CD14-positive monocyte (primary cell): ENCODE measurements around the gene ULK2. TPM values are rescaled to one million over a fixed set of nuclear protein-coding genes. Genes with fewer than 3 reads are reported as not detected.

ENCODE experiments used
- DNase-seq, 3 donors: peaks; one replicate each; pipeline ENCODE4 v3.0.0-alpha.2; 2011 to 2022
- H2AFZ ChIP-seq: 2 replicates; pipeline ENCODE4 v1.6.0; 2012; ENCODE audit warnings: mild to moderate bottlenecking, low read depth, low read length, inconsistent platforms; ENCODE audit not compliant: insufficient read depth, poor library complexity, severe bottlenecking
- H3K27ac ChIP-seq, 2 donors: 1 replicate in 1 of 2; 2 replicates in 1 of 2; pipeline ENCODE4 v1.5.1; 2012 to 2013; ENCODE audit warnings: low read length in 2 of 2, control low read depth in 1 of 2, inconsistent platforms in 1 of 2, low read depth in 1 of 2, mild to moderate bottlenecking in 1 of 2
- H3K27me3 ChIP-seq, 2 donors: one replicate each; pipeline versions ENCODE4 v1.6.0 to v1.6.1; 2011 to 2013; ENCODE audit warnings: low read length in 2 of 2; ENCODE audit not compliant: control insufficient read depth in 2 of 2, insufficient read depth in 2 of 2
- H3K36me3 ChIP-seq, 2 donors: replicated peaks in 1 of 2; 1 replicate in 1 of 2; 2 replicates in 1 of 2; pipeline versions ENCODE4 v1.5.1 to v1.6.1; 2012 to 2013; ENCODE audit warnings: low read length in 2 of 2, control low read depth in 1 of 2, inconsistent platforms in 1 of 2, mild to moderate bottlenecking in 1 of 2; ENCODE audit not compliant: insufficient read depth in 2 of 2, control insufficient read depth in 1 of 2
- H3K4me1 ChIP-seq, 2 donors: 1 replicate in 1 of 2; 2 replicates in 1 of 2; pipeline versions ENCODE4 v1.5.1 to v1.6.1; 2012 to 2013; ENCODE audit warnings: low read length in 2 of 2, control low read depth in 1 of 2, inconsistent platforms in 1 of 2, mild to moderate bottlenecking in 1 of 2, moderate library complexity in 1 of 2; ENCODE audit not compliant: insufficient read depth in 2 of 2, control insufficient read depth in 1 of 2
- H3K4me2 ChIP-seq: replicated peaks from 2 replicates; pipeline ENCODE3; 2012; ENCODE audit warnings: low read length, moderate library complexity, mild to moderate bottlenecking; ENCODE audit not compliant: poor library complexity, severe bottlenecking; ENCODE audit errors: extremely low read depth
- H3K4me3 ChIP-seq, 3 experiments: fragments of 200-600 bp in 1 of 3; sonication (generic) in 1 of 3; replicated peaks in 1 of 3; 1 replicate in 2 of 3; 2 replicates in 1 of 3; pipeline ENCODE4 v1.5.1; 2011 to 2013; ENCODE audit warnings: low read length in 3 of 3, mild to moderate bottlenecking in 3 of 3, control low read depth in 2 of 3, low read depth in 2 of 3, inconsistent platforms in 1 of 3, moderate library complexity in 1 of 3
- H3K79me2 ChIP-seq: 2 replicates; pipeline ENCODE4 v1.6.0; 2012; ENCODE audit warnings: mild to moderate bottlenecking, control low read depth, inconsistent platforms, low read length, moderate library complexity; ENCODE audit not compliant: insufficient read depth
- H3K9ac ChIP-seq: 2 replicates; pipeline ENCODE4 v1.6.0; 2017; ENCODE audit warnings: low read length, mild to moderate bottlenecking; ENCODE audit not compliant: insufficient read depth, poor library complexity, severe bottlenecking
- H3K9me3 ChIP-seq, 2 donors: replicated peaks in 1 of 2; 1 replicate in 1 of 2; 2 replicates in 1 of 2; pipeline versions ENCODE4 v1.5.1 to v1.6.1; 2012 to 2013; ENCODE audit warnings: low read length in 2 of 2, control low read depth in 1 of 2; ENCODE audit not compliant: control insufficient read depth in 1 of 2, insufficient read depth in 1 of 2
- H4K20me1 ChIP-seq: 2 replicates; pipeline ENCODE4 v1.6.0; 2012; ENCODE audit warnings: mild to moderate bottlenecking, low read length, control low read depth, moderate library complexity; ENCODE audit not compliant: insufficient read depth
- H3K27ac Mint-ChIP-seq, 7 donors: one replicate each; pipeline ENCODE4 v1.8.0; 2020; ENCODE audit warnings: mild to moderate bottlenecking in 7 of 7, mixed read lengths in 7 of 7, moderate library complexity in 6 of 7, inconsistent platforms in 2 of 7
- H3K27me3 Mint-ChIP-seq, 3 donors: one replicate each; pipeline ENCODE4 v1.8.0; 2021 to 2022; ENCODE audit warnings: low read depth in 3 of 3, mild to moderate bottlenecking in 3 of 3, mixed read lengths in 3 of 3, moderate library complexity in 3 of 3, inconsistent platforms in 1 of 3
- H3K36me3 Mint-ChIP-seq, 2 donors: one replicate each; pipeline ENCODE4 v1.8.0; 2020; ENCODE audit warnings: mixed read lengths in 2 of 2, inconsistent platforms in 1 of 2, mild to moderate bottlenecking in 1 of 2
- H3K4me1 Mint-ChIP-seq: one replicate; pipeline ENCODE4 v1.8.0; 2020; ENCODE audit warnings: mild to moderate bottlenecking, mixed read lengths
- H3K4me3 Mint-ChIP-seq, 2 donors: one replicate each; pipeline ENCODE4 v1.8.0; 2020; ENCODE audit warnings: mild to moderate bottlenecking in 2 of 2, mixed read lengths in 2 of 2, moderate library complexity in 1 of 2
- H3K9me3 Mint-ChIP-seq, 7 donors: one replicate each; pipeline ENCODE4 v1.8.0; 2020 to 2022; ENCODE audit warnings: mixed read lengths in 7 of 7, mild to moderate bottlenecking in 6 of 7, moderate library complexity in 6 of 7, inconsistent platforms in 2 of 7
- WGBS: methylation state at CpG from one replicate; pipeline ENCODE4 v1.1.5; 2013; ENCODE audit warnings: missing lambda C conversion rate; ENCODE audit not compliant: insufficient coverage; 5-methylcytosine and 5-hydroxymethylcytosine counted together
- intact Hi-C, 2 donors: fragments of 100-400 bp; cut with micrococcal nuclease; formaldehyde crosslinking; loops; one replicate each; pipeline versions ENCODE4 v1.15.0 to v1.15.1; 2023
- polyA plus RNA-seq, 3 donors: library from polyadenylated mRNA; depleted of rRNA in 1 of 3; unstranded in 2 of 3; stranded (reverse) in 1 of 3; fragments of 300-500 nt in 2 of 3; fragments of >200 nt in 1 of 3; fragmentation: Illumina TruSeq in 2 of 3; gene quantifications; 1 replicate in 2 of 3; 2 replicates in 1 of 3; pipeline ENCODE4 v1.2.3, GENCODE V29; 2012 to 2021
- TF ChIP-seq, protein P1 (sequence below): fragments of 200-600 bp; IDR thresholded peaks from one replicate; pipeline ENCODE4 v1.8.0; 2022; ENCODE audit warnings: antibody characterized with exemption, mild to moderate bottlenecking

ULK2 gene
- polyA plus RNA-seq, 3 donors: 8.5 to 27.2 (median 12.3) TPM

GRCh38 chr17:19763416-19763815 is 104.3 kb downstream of the ULK2 start:
- Mint-ChIP-seq H3K27ac (no peak overlapping the region), H3K4me3 (no peak overlapping the region), H3K4me1 (peaks cover 29% of the 10 kb centered on the region), H3K9me3 (peaks cover 0 to 5% (median 0%) of the 10 kb centered on the region in 7 donors), H3K36me3 (no peaks in the 10 kb centered on the region), H3K27me3 (peaks cover 5 to 8% (median 6%) of the 10 kb centered on the region in 3 donors)
- H3K9ac ChIP-seq: no peak overlapping the region
- no peaks in the 10 kb centered on the region for H3K9me3 ChIP-seq
- no peaks in the 10 kb centered on the region for H4K20me1 ChIP-seq
- no CpG with 5 or more reads among the region's 2 CpGs for WGBS
- H3K4me1 ChIP-seq: no peaks in the 10 kb centered on the region
- no peaks in the 10 kb centered on the region for H3K36me3 ChIP-seq
- H3K27me3 ChIP-seq: no peaks in the 10 kb centered on the region
- no peaks in the 10 kb centered on the region for H3K79me2 ChIP-seq
- H3K27ac ChIP-seq: no peak overlapping the region
- no peak for DNase-seq
- no peak overlapping the region for H3K4me2 ChIP-seq
- H2AFZ ChIP-seq: no peak overlapping the region
- intact Hi-C loops: loop anchor here (5.0 kb wide), 2 partner anchors 36 to 106 kb away; no protein-coding TSS in a partner anchor
- H3K4me3 ChIP-seq: no peak overlapping the region
- TF ChIP-seq, protein P1, sequence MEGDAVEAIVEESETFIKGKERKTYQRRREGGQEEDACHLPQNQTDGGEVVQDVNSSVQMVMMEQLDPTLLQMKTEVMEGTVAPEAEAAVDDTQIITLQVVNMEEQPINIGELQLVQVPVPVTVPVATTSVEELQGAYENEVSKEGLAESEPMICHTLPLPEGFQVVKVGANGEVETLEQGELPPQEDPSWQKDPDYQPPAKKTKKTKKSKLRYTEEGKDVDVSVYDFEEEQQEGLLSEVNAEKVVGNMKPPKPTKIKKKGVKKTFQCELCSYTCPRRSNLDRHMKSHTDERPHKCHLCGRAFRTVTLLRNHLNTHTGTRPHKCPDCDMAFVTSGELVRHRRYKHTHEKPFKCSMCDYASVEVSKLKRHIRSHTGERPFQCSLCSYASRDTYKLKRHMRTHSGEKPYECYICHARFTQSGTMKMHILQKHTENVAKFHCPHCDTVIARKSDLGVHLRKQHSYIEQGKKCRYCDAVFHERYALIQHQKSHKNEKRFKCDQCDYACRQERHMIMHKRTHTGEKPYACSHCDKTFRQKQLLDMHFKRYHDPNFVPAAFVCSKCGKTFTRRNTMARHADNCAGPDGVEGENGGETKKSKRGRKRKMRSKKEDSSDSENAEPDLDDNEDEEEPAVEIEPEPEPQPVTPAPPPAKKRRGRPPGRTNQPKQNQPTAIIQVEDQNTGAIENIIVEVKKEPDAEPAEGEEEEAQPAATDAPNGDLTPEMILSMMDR: no peak

- peak overlapping the region in 1 of 2 donors; percentile 30 for H3K4me3 Mint-ChIP-seq
- Histone ChIP-seq H3K4me1 (no peaks in the 10 kb centered on the region), H3K79me2 (no peaks in the 10 kb centered on the region), H3K9ac (no peak overlapping the region), H3K4me2 (no peak overlapping the region), H4K20me1 (no peaks in the 10 kb centered on the region), H3K36me3 (no peaks in the 10 kb centered on the region), H3K9me3 (no peaks in the 10 kb centered on the region), H3K27ac (no peak overlapping the region), H3K4me3 (no peak overlapping the region), H2AFZ (no peak overlapping the region), H3K27me3 (no peaks in the 10 kb centered on the region)
- peaks cover 26% of the 10 kb centered on the region for H3K4me1 Mint-ChIP-seq
- intact Hi-C loops: loop anchor here (5.0 kb wide), 2 partner anchors 35 to 105 kb away; no protein-coding TSS in a partner anchor
- TF ChIP-seq, protein P1: peak; percentile 67
- DNase-seq: peak in 2 of 3 donors; percentile 30 to 59
- H3K27me3 Mint-ChIP-seq: peaks cover 5 to 8% (median 6%) of the 10 kb centered on the region in 3 donors
- no peak overlapping the region for H3K27ac Mint-ChIP-seq
- 31% methylated on average over 15 of the region's 15 CpGs for WGBS
- peaks cover 0 to 5% (median 2%) of the 10 kb centered on the region in 7 donors for H3K9me3 Mint-ChIP-seq
- no peaks in the 10 kb centered on the region for H3K36me3 Mint-ChIP-seq
These were observed 105.2 kb downstream of the ULK2 start for GRCh38 chr17:19762515-19762961.
